Measurements from ENCODE around the gene EPHB1. TPM values are rescaled to one million over a fixed set of nuclear protein-coding genes. Genes with fewer than 3 reads are reported as not detected.

Gene EPHB1
- total and polyA plus RNA-seq, 2 donors (not counting 3 experiments of a cell fraction or from before 2014, with no cell fraction given): 1.3 to 5.2 TPM

DNA sequence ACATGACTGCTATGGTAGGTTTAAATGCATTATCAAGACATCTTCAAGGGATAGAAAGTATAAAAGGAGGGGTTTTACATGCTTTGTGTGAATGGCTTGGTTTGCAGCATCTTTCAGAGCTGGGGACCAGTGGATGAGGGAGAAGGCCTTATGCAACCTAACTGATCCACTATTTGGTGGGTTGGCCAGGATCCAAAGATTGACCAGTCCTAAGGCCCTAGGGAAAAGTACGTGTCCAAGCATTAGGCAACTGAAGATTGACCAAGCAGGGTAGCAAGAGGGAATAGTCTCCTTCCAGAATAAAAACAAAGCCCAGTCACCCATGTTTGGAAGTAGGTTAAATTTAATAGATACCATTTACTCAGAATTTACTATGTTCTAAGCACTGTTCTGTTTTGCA lies 509.3 kb downstream of the EPHB1 start:
- peaks cover 10% of the 10 kb centered on the region for H3K9me3 ChIP-seq (replicated peaks; ENCODE audit: control insufficient read depth, insufficient read depth, low read length)
- FAIRE-seq (no peak), DNase-seq (ENCODE audit: low read depth, low spot score) (no peak)
- no peak overlapping the region for H3K4me3 ChIP-seq (replicated peaks in 1 of 3; ENCODE audit: insufficient read depth in 1 of 3, low read depth in 1 of 3, low read length in 3 of 3)
- no peak overlapping the region for H2AFZ ChIP-seq (ENCODE audit: low read depth, low read length)
- BruUV-seq (replicated peaks): no TSS peak
- POLR2A ChIA-PET: no interaction called here
- no peak overlapping the region for H3K27ac ChIP-seq (ENCODE audit: insufficient read depth, low read depth, low read length)
- no peaks in the 10 kb centered on the region for H3K79me2 ChIP-seq (ENCODE audit: control insufficient read depth, insufficient read depth, low read length)
- no peak for TF ChIP-seq JUN (IDR thresholded peaks at IDR 0.05; ENCODE audit: borderline replicate concordance, insufficient read depth, insufficient read length, low read depth)
- no peak for TF ChIP-seq POLR2A (IDR thresholded peaks at IDR 0.05; ENCODE audit: low read depth, low read length)
- no peak for TF ChIP-seq MYC (IDR thresholded peaks at IDR 0.05; ENCODE audit: low read depth, low read length)
- TF ChIP-seq, protein P1, sequence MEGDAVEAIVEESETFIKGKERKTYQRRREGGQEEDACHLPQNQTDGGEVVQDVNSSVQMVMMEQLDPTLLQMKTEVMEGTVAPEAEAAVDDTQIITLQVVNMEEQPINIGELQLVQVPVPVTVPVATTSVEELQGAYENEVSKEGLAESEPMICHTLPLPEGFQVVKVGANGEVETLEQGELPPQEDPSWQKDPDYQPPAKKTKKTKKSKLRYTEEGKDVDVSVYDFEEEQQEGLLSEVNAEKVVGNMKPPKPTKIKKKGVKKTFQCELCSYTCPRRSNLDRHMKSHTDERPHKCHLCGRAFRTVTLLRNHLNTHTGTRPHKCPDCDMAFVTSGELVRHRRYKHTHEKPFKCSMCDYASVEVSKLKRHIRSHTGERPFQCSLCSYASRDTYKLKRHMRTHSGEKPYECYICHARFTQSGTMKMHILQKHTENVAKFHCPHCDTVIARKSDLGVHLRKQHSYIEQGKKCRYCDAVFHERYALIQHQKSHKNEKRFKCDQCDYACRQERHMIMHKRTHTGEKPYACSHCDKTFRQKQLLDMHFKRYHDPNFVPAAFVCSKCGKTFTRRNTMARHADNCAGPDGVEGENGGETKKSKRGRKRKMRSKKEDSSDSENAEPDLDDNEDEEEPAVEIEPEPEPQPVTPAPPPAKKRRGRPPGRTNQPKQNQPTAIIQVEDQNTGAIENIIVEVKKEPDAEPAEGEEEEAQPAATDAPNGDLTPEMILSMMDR (IDR thresholded peaks at IDR 0.05; ENCODE audit: extremely low read depth in 1 of 2, insufficient read depth in 1 of 2, low read depth in 1 of 2, low read length in 2 of 2): no peak
- no peak for TF ChIP-seq EZH2 (IDR thresholded peaks at IDR 0.05; ENCODE audit: borderline replicate concordance, low read depth, low read length, severe bottlenecking)
- TF ChIP-seq GATA2 (IDR thresholded peaks at IDR 0.05; ENCODE audit: insufficient read depth, insufficient read length, low read depth, low read length): no peak
- H3K4me2 ChIP-seq (ENCODE audit: insufficient read depth, low read length): no peak overlapping the region
- no peaks in the 10 kb centered on the region for H3K9me1 ChIP-seq (replicated peaks; ENCODE audit: control insufficient read depth, extremely low read depth, insufficient read depth, low read length)
- H3K9ac ChIP-seq (replicated peaks; ENCODE audit: extremely low read depth, insufficient read depth, low read length): no peak overlapping the region
- H4K20me1 ChIP-seq (replicated peaks; ENCODE audit: control insufficient read depth, extremely low read depth, insufficient read depth, low read length): no peaks in the 10 kb centered on the region
- CTCF ChIA-PET: interaction anchor here (0.9 kb wide), 1 partner anchor 481 kb away, joined by 3 read pairs; no protein-coding TSS in a partner anchor
- intact Hi-C loops (cut with micrococcal nuclease): no loop called here
- dilution Hi-C loops (cut with MboI; ENCODE audit: extremely low pct_ligation_motif_present, low sequenced_read_pairs): no loop called here
- no peaks in the 10 kb centered on the region for H3K36me3 ChIP-seq (ENCODE audit: control insufficient read depth in 2 of 2, extremely low read depth in 1 of 2, insufficient read depth in 2 of 2, low read length in 2 of 2)
- no peaks in the 10 kb centered on the region for H3K27me3 ChIP-seq (ENCODE audit: control insufficient read depth in 2 of 2, insufficient read depth in 2 of 2, low read length in 2 of 2)
- H3K4me1 ChIP-seq (ENCODE audit: control insufficient read depth, extremely low read depth, insufficient read depth, low read length): no peaks in the 10 kb centered on the region

Small RNAs within 50 kb of the gene (small RNA-seq; reads per million reads assigned to genes)
- gene RNA5SP141 (ENCODE audit: insufficient read depth, insufficient read length, low read depth, low replicate concordance) (not detected), gene RNU6-1174P (ENCODE audit: insufficient read depth, insufficient read length, low read depth, low replicate concordance) (not detected)

Other genes with a start within 250 kb of the EPHB1 start
- gene KY, start 144.2 kb upstream of the EPHB1 start, total RNA-seq: not detected in 2 replicates
- gene KY, start 144.2 kb upstream of the EPHB1 start, polyA plus RNA-seq: not detected in 2 replicates